Muscle layer of colon (tissue), 2 donors: ENCODE results near the gene ARSD.
"Not testable (repeated sequence)": the region's sequence is repeated elsewhere in the genome, so short reads cannot be mapped to it uniquely, and the experiment has no call there.

Experiments used
- H3K27ac ChIP-seq: one replicate; pipeline ENCODE4 v1.7.0; 2013; ENCODE audit warnings: low read depth, mild to moderate bottlenecking, low read length, moderate library complexity
- H3K27me3 ChIP-seq, 2 donors: one replicate each; pipeline ENCODE4 v1.7.0; 2013; ENCODE audit warnings: low read length in 2 of 2, mild to moderate bottlenecking in 2 of 2; ENCODE audit not compliant: insufficient read depth in 2 of 2, control insufficient read depth in 1 of 2
- H3K36me3 ChIP-seq: one replicate; pipeline ENCODE4 v1.7.0; 2013; ENCODE audit warnings: mild to moderate bottlenecking, low read length; ENCODE audit not compliant: insufficient read depth
- H3K4me1 ChIP-seq: one replicate; pipeline ENCODE4 v1.7.0; 2013; ENCODE audit warnings: mild to moderate bottlenecking, low read length; ENCODE audit not compliant: insufficient read depth
- H3K4me3 ChIP-seq, 2 donors: one replicate each; pipeline ENCODE4 v1.7.0; 2013; ENCODE audit warnings: low read length in 2 of 2, low read depth in 1 of 2, mild to moderate bottlenecking in 1 of 2, moderate library complexity in 1 of 2
- H3K9ac ChIP-seq: one replicate; pipeline ENCODE4 v1.7.0; 2013; ENCODE audit warnings: low read length
- H3K9me3 ChIP-seq: one replicate; pipeline ENCODE4 v1.7.0; 2013; ENCODE audit warnings: mild to moderate bottlenecking, low read length
- donor health status: abdominal sarcoma.
- donor health status: Adenocarcinoma of cecum.

Gene ARSD

GRCh38 chrX:2928191-2928582 lies 952 bp downstream of the ARSD start:
- peaks cover 0 to 4% of the 10 kb centered on the region in 2 donors for H3K27me3 ChIP-seq
- no peak overlapping the region for H3K9ac ChIP-seq
- peaks cover 6% of the 10 kb centered on the region for H3K9me3 ChIP-seq
- no peak overlapping the region for H3K27ac ChIP-seq
- no peaks in the 10 kb centered on the region for H3K36me3 ChIP-seq
- peak overlapping the region; percentile 14 to 42 for H3K4me3 ChIP-seq
- H3K4me1 ChIP-seq, result no peaks in the 10 kb centered on the region

DNA sequence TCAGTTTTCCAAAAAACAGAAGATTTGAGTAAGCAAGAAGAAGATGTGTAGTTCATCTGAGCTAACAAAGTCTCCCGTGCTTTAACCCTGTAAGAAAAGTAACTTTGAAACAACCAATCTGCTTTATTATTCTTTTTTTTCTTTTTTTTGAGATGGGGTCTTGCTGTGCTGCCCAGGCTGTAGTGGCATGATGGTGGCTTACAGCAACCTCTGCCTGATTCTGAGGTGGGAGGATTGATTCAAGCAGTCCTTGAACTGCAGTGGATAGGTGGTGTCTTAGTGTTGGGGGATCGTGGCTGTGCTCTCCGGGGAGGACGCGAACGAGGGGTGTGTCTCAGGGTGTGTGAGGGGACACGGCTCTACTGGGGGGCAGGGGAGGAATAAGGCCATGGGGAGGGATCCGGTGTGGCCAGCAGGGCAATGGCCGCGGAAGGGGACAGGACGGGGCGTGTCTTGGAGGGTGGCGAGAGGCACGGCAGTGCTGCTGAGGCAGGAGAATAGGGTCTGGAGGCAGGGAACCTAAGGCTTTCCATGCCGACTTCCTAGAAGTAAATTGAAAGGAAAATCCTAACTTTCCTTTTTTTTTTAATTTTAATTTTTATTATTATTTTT lies 2.4 kb downstream of the ARSD start:
- H3K36me3 ChIP-seq, result no peaks in the 10 kb centered on the region
- no peaks in the 10 kb centered on the region for H3K4me1 ChIP-seq
- H3K9me3 ChIP-seq, result peaks cover 6% of the 10 kb centered on the region
- no peak overlapping the region for H3K27ac ChIP-seq
- no peak overlapping the region for H3K4me3 ChIP-seq
- peaks cover 0 to 4% of the 10 kb centered on the region in 2 donors for H3K27me3 ChIP-seq
- no peak overlapping the region for H3K9ac ChIP-seq

DNA sequence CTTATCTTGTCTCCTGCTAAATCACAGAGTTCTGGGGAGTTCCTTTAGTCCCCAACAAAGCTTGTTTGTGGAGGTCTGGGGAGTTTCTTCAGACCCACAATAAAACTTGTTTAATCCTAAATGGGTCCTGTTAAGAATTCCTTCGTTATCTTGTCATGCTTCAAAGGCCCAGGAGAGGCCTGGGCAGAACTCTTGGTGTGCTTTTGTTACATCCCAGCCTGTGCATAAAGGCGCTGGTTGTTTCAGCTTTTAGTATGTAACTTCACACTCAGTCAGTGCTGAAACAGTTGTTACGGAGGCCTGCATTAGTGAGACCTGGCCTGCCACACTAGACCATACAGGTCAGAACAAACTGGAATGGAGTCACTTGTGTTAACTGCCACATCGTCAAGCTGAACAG lies 2.9 kb downstream of the ARSD start:
- H3K9me3 ChIP-seq, H3K4me3 ChIP-seq, H3K27ac ChIP-seq, H3K4me1 ChIP-seq, H3K9ac ChIP-seq, H3K27me3 ChIP-seq, H3K36me3 ChIP-seq: not testable (repeated sequence)

DNA sequence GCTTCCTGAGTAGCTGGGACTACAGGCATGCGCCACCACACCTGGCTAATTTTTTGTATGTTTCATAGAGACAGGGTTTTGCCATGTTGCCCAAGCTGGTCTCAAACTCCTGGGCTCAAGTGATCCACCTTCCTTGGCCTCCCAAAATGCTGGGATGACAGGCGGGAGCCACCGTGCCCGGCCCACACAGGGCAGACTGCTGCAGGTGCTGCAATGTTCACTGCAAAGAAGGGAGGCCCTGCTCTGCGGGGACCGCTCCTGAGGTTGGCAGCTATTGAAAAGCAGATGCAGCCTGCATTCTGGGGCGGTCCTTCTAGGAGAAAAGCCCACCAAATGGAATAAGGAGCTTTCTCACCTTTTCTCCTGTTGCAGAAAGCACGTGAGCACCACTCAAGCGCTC lies 5.0 kb downstream of the ARSD start:
- Histone ChIP-seq H3K9me3 (no peaks in the 10 kb centered on the region), H3K27me3 (peaks cover 0 to 4% of the 10 kb centered on the region in 2 donors), H3K27ac (no peak overlapping the region), H3K4me1 (no peaks in the 10 kb centered on the region), H3K4me3 (no peak overlapping the region), H3K36me3 (peaks cover 7% of the 10 kb centered on the region), H3K9ac (no peak overlapping the region)

DNA sequence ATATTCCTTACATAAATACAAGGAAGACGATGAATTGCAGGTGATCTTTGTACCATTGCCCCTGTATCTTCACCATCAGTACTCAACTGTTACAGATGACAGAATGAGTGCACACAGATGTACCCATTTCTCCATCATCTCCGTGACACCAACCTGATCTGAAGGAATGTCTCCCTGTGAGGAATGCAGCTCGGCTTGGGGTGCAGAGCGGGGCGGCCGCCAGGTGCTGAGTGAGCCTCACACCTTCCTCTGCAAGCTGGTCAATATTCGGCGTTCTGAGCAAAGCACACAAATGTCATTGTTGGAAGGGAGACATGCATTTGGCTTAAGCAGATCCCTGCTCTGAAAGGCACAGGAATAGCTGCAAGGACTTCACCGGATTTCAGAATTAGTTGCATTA lies 7.4 kb downstream of the ARSD start:
- no peaks in the 10 kb centered on the region for H3K27me3 ChIP-seq
- peaks cover 7% of the 10 kb centered on the region for H3K36me3 ChIP-seq
- no peaks in the 10 kb centered on the region for H3K9me3 ChIP-seq
- no peak overlapping the region for H3K4me3 ChIP-seq
- H3K9ac ChIP-seq, result no peak overlapping the region
- no peak overlapping the region for H3K27ac ChIP-seq
- H3K4me1 ChIP-seq, result no peaks in the 10 kb centered on the region

DNA sequence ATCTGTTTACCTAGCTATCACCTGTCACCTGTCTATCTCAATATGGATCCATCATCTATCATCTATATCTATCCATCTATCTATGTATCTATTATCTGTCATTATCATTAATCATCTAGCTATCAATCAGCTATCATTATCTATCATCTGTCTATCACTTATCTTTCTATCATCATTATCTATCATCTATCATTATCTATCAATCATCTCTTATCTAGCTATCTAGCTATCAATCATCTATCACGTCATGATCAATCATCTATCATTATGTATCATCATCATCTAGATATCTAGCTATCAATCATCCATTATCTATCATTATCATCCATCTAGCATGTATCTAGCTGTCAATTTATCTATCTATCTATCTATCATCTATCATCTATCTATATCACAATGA lies 7.9 kb downstream of the ARSD start:
- H3K4me1 ChIP-seq, result no peaks in the 10 kb centered on the region
- H3K9ac ChIP-seq, result no peak overlapping the region
- no peak overlapping the region for H3K4me3 ChIP-seq
- H3K36me3 ChIP-seq, result peaks cover 7% of the 10 kb centered on the region
- H3K9me3 ChIP-seq, result no peaks in the 10 kb centered on the region
- H3K27ac ChIP-seq, result no peak overlapping the region
- no peaks in the 10 kb centered on the region for H3K27me3 ChIP-seq

DNA sequence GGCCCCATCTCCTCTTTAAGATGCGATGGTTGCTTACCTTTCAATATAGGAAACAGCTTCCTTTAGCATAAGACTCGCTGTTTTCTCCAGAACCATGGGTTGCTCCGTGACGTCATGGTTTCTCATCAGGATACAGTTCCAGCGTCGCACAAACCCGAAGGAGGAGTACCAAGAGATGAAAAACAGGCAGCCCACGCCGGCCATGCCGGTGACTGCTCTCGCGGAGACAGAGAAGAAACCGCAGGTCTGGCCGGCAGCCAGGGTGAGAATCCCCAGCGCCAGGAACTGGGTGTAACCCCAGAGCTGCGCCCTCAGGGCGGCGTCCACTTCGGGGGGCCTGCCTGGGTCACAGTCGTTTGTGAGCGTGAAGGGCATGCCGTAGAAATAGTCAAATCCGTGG lies 11.4 kb downstream of the ARSD start:
- H3K4me3 ChIP-seq, result no peak overlapping the region
- H3K4me1 ChIP-seq, result no peaks in the 10 kb centered on the region
- H3K27me3 ChIP-seq, result no peaks in the 10 kb centered on the region
- H3K36me3 ChIP-seq, result peaks cover 7% of the 10 kb centered on the region
- H3K27ac ChIP-seq, result no peak overlapping the region
- H3K9ac ChIP-seq, result no peak overlapping the region
- no peaks in the 10 kb centered on the region for H3K9me3 ChIP-seq

- no peak overlapping the region for H3K4me3 ChIP-seq
- H3K9ac ChIP-seq, result no peak overlapping the region
- no peaks in the 10 kb centered on the region for H3K4me1 ChIP-seq
- H3K27ac ChIP-seq, result no peak overlapping the region
- no peaks in the 10 kb centered on the region for H3K9me3 ChIP-seq
- H3K27me3 ChIP-seq, result no peaks in the 10 kb centered on the region
- no peaks in the 10 kb centered on the region for H3K36me3 ChIP-seq
Measured at GRCh38 chrX:2913118-2913517, 16.0 kb downstream of the ARSD start.

- H3K27ac ChIP-seq, result no peak overlapping the region
- no peaks in the 10 kb centered on the region for H3K36me3 ChIP-seq
- no peaks in the 10 kb centered on the region for H3K9me3 ChIP-seq
- no peaks in the 10 kb centered on the region for H3K4me1 ChIP-seq
- H3K9ac ChIP-seq, result no peak overlapping the region
- no peak overlapping the region for H3K4me3 ChIP-seq
- no peaks in the 10 kb centered on the region for H3K27me3 ChIP-seq
Measured at GRCh38 chrX:2910109-2910508, 19.0 kb downstream of the ARSD start.

- H3K36me3 ChIP-seq, result no peaks in the 10 kb centered on the region
- no peak overlapping the region for H3K4me3 ChIP-seq
- no peak overlapping the region for H3K27ac ChIP-seq
Measured at GRCh38 chrX:2908125-2908685, 20.9 kb downstream of the ARSD start.

DNA sequence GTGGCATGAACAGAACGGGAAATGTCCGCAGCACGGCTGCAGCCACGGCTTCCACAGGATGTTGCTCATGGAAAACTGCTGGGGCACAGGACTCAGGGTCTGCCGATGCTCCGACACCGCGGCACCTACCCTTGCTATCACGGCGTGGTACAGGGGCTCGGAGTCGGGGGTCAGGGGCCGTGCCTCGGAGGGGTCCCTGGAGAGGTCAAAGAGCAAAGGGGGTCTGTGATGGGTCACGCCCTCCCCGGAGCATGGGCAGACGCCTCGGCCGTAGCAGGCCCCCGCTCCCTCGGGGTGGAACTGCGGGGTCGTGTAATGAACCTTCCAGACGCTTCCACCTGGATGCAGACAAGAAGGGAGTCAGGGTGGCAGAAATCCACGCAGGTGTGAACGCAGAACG lies 21.8 kb downstream of the ARSD start:
- H3K4me1 ChIP-seq, result no peaks in the 10 kb centered on the region
- H3K36me3 ChIP-seq, result no peaks in the 10 kb centered on the region
- no peak overlapping the region for H3K27ac ChIP-seq
- peaks cover 4% of the 10 kb centered on the region for H3K9me3 ChIP-seq
- no peaks in the 10 kb centered on the region for H3K27me3 ChIP-seq
- no peak overlapping the region for H3K9ac ChIP-seq
- H3K4me3 ChIP-seq, result no peak overlapping the region

More at GRCh38 chrX:2908125-2908685, 20.9 kb downstream of the ARSD start:
- peaks cover 4% of the 10 kb centered on the region for H3K9me3 ChIP-seq
- no peak overlapping the region for H3K9ac ChIP-seq
- no peaks in the 10 kb centered on the region for H3K4me1 ChIP-seq
- no peaks in the 10 kb centered on the region for H3K27me3 ChIP-seq

DNA sequence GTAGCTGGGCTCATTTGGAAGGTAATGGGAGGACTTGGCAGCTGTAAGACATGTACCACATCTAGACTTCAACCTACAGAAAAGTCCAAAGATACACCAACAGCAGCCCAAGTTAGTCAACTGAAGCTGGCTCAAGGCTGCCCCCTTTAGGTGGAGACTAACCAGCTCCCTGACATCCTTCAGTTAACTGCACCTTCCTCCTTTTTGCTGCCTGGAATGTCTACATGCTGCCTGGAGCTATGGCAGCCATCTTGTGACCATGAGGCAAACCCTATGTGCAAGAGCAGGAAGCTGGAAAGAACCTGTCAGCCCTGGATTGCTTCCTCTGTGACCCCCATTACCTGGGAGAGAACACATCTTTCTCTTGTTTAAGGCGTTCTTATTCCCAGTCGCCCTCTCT lies 25.8 kb downstream of the ARSD start:
- H3K27ac ChIP-seq, result no peak overlapping the region
- no peaks in the 10 kb centered on the region for H3K4me1 ChIP-seq
- H3K4me3 ChIP-seq, result no peak overlapping the region
- H3K36me3 ChIP-seq, result no peaks in the 10 kb centered on the region
- no peaks in the 10 kb centered on the region for H3K27me3 ChIP-seq
- H3K9ac ChIP-seq, result no peak overlapping the region
- peaks cover 4% of the 10 kb centered on the region for H3K9me3 ChIP-seq
